ENCODE measurements around the gene DEFB112. TPM values are rescaled to one million over a fixed set of nuclear protein-coding genes. Genes with fewer than 3 reads are reported as not detected.

The DEFB112 gene, protein sequence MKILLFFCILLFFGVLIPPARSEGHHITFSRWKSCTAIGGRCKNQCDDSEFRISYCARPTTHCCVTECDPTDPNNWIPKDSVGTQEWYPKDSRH
- not detected for total RNA-seq

DNA sequence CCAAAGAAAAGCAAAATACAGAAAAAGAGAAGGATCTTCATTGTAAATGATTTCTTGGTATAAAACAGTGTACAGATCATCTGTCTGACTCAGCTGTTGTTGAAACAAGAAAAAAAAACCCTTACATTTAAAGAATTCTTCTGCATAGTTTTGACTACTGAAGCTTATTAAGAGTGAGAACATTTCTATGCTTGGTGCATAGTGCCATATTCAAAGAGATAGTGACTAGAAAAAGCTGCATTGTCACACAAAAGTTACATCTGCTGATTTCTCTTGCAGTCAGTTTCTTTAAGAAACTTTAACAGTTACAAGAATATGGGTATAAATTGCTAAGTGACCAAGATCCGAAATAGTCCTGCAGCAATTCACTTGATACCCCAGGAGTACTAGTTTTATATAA, at the start of gene DEFB112:
TSS of gene DEFB112 (minus strand) at position 101 of the 400 bp plus-strand sequence. CDS start at position 41, 60 bp downstream.
- DNase-seq: no peak
- Mint-ChIP-seq H3K4me1 (ENCODE audit: low read depth) (no peaks in the 10 kb centered on the region), H3K9me3 (peaks cover 0 to 2% of the 10 kb centered on the region in 2 donors), H3K4me3 (no peak within 1 kb of the TSS), H3K27ac (no peak within 1 kb of the TSS), H3K27me3 (ENCODE audit: low read depth) (no peaks in the 10 kb centered on the region), H3K36me3 (ENCODE audit: insufficient read depth in 2 of 2) (no peaks in the 10 kb centered on the region)
- no peak for ATAC-seq (replicated peaks in 1 of 2)

DNA sequence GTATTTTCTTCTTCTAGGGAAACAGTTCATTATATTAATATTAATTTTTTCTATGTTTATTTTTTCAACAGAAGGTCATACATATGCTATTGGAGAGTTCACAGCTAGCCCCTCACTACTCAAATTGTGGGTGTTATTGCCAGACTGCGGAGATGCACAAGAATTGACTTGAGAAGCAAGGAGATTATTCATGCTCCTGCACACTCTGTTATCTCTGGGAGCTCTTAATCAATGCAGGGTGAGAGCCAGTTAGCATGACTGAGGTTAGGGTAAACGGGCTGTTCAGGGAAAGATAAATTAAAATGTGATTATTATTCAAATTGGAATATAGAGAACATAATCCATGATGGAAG, 48.9 kb upstream of the DEFB112 start:
- no peaks in the 10 kb centered on the region for H3K4me1 Mint-ChIP-seq (ENCODE audit: low read depth)
- no peak for ATAC-seq (replicated peaks in 1 of 2)
- H3K36me3 Mint-ChIP-seq (ENCODE audit: insufficient read depth in 2 of 2): no peaks in the 10 kb centered on the region
- DNase-seq: no peak
- no peak overlapping the region for H3K4me3 Mint-ChIP-seq
- peaks cover 1 to 2% of the 10 kb centered on the region in 2 donors for H3K9me3 Mint-ChIP-seq
- H3K27me3 Mint-ChIP-seq (ENCODE audit: low read depth): no peaks in the 10 kb centered on the region
- H3K27ac Mint-ChIP-seq: no peak overlapping the region

DNA sequence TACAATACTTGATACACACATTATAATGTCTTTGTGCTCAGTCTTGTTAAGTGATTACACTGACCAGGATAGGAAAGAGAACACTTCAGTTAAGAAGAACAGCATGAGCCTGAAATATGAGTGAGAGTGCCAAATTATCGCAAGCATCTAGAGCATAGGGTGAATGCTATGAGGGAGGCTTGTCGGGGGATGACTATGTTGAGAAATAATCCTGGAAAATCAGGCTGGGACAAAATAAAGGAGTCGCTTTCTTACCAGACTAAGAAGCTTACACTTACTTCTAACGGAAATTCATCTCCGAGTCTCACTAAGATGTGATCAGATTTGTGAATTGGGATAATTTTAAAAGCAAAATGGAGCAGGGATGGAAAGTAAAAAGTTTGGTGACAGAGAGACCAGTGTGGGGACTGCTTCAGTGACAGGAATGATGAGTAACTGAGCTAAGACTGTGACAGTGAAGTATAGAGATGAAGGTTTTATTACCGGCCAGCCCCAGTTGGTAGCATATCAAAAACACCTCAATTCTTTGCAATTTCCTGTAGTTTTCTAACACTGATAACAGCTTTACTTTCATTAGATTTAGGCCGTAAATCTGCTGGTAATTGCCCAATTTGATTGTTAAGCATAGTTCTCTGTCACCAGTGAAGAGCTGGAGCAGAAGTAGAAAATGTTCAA, 48.4 kb upstream of the DEFB112 start:
- DNase-seq (no peak), ATAC-seq (replicated peaks in 1 of 2) (no peak)
- H3K36me3 Mint-ChIP-seq (ENCODE audit: insufficient read depth in 2 of 2): no peaks in the 10 kb centered on the region
- peaks cover 1 to 2% of the 10 kb centered on the region in 2 donors for H3K9me3 Mint-ChIP-seq
- H3K4me3 Mint-ChIP-seq: no peak overlapping the region
- no peaks in the 10 kb centered on the region for H3K27me3 Mint-ChIP-seq (ENCODE audit: low read depth)
- no peaks in the 10 kb centered on the region for H3K4me1 Mint-ChIP-seq (ENCODE audit: low read depth)
- no peak overlapping the region for H3K27ac Mint-ChIP-seq

DNA sequence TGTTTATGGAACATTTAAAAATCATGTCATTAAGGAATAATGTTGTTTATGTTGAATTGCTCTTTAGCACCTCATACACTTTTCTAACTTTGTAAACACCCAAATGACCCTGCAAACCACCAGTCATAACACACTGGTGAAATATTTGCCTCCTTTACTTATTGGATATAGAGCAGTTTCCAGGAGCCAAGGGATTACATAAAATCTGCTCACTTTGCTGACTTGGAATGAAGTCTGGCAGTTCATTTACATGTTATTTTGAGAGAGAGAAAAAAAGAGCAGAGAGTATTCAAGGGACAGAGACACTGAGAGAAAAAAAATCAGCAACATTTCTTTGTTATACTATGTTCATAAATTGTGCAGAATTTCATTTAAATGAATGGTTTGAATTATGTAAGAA, 46.6 kb upstream of the DEFB112 start:
- DNase-seq: no peak
- no peak for ATAC-seq (replicated peaks in 1 of 2)
- Mint-ChIP-seq H3K27me3 (ENCODE audit: low read depth) (no peaks in the 10 kb centered on the region), H3K27ac (no peak overlapping the region), H3K36me3 (ENCODE audit: insufficient read depth in 2 of 2) (no peaks in the 10 kb centered on the region), H3K4me1 (ENCODE audit: low read depth) (no peaks in the 10 kb centered on the region), H3K4me3 (no peak overlapping the region), H3K9me3 (peaks cover 0 to 2% of the 10 kb centered on the region in 2 donors)

DNA sequence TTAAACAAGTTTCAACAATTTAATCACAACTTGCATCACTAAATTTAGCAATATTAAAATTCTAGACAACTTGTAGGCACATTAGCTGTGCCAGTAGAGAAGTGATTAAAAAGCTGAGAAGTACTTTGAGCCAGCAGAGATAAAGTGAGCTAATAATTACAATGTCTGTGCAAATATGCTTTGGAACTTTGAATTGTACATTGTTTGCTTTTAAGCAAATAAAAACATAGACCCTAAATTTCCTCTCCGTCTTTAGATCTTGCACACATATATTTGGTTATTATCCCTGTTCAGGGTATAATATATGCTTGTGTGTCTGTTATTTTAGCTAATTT, 44.2 kb upstream of the DEFB112 start:
- ATAC-seq (replicated peaks in 1 of 2) (no peak), DNase-seq (no peak)
- Mint-ChIP-seq H3K27ac (no peak overlapping the region), H3K9me3 (peaks cover 0 to 5% of the 10 kb centered on the region in 2 donors), H3K4me1 (ENCODE audit: low read depth) (no peaks in the 10 kb centered on the region), H3K36me3 (ENCODE audit: insufficient read depth in 2 of 2) (no peaks in the 10 kb centered on the region), H3K27me3 (ENCODE audit: low read depth) (no peaks in the 10 kb centered on the region), H3K4me3 (no peak overlapping the region)

DNA sequence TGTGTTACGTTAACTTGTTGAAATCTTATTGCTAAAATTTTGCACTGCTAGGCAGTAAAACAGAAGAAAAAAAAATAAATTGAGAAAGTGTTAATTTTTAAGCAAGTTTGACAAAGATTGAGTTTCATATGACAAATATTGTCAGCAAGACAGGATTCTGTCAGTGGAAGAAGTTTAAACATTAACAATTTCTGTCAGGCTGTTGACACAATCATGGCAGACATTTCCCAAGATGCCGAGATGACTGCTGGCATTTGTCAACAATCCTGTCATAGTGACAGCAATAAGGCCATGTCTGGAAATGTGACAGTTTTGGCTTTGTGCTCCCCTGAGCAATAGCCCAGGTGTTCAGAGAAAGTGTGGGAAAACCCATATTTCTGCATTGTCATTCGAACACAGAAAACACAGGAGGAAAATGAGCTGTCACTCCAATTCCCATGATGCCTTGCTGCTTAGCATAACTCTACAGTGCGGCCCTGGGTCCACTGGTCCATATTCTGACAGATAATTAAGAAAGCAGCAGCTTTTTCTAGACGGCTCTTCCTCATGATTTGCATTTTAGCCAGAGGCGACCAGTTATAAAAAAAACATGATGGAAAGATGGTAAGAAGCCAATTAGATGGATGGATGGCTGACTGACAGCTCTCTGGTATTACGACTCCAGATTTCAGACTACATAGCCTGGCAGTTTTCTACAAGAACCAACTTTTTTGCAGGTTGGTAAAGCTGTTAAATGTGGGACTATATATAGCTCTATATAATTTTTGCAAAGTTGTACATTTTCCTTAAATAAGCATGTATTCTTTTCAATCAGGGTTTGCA, 43.6 kb upstream of the DEFB112 start:
- no peaks in the 10 kb centered on the region for H3K4me1 Mint-ChIP-seq (ENCODE audit: low read depth)
- no peak for ATAC-seq (replicated peaks in 1 of 2)
- no peak overlapping the region for H3K4me3 Mint-ChIP-seq
- H3K27ac Mint-ChIP-seq: no peak overlapping the region
- no peaks in the 10 kb centered on the region for H3K36me3 Mint-ChIP-seq (ENCODE audit: insufficient read depth in 2 of 2)
- no peak for DNase-seq
- no peaks in the 10 kb centered on the region for H3K27me3 Mint-ChIP-seq (ENCODE audit: low read depth)
- peaks cover 0 to 5% of the 10 kb centered on the region in 2 donors for H3K9me3 Mint-ChIP-seq

DNA sequence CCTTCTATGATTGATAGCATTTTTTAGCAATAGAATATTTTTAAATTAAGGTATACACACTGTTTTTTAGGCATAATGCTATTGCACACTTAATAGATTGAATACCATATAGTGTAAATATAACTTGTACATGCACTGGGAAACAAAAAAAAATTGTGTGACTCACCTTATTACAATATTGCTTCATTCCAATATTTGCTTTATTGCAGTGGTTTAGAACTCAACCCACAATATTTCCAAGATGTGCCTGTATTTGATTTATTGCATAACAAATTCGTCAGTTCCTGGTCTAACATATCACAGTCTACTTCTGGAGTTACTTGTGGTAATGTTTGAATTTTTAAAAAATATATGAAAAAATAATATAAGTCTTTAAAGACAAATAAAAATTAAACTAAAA, 41.9 kb upstream of the DEFB112 start:
- Mint-ChIP-seq H3K4me3 (no peak overlapping the region), H3K27ac (no peak overlapping the region), H3K4me1 (ENCODE audit: low read depth) (no peaks in the 10 kb centered on the region), H3K27me3 (ENCODE audit: low read depth) (no peaks in the 10 kb centered on the region), H3K9me3 (peaks cover 0 to 3% of the 10 kb centered on the region in 2 donors), H3K36me3 (ENCODE audit: insufficient read depth in 2 of 2) (no peaks in the 10 kb centered on the region)
- DNase-seq (no peak), ATAC-seq (replicated peaks in 1 of 2) (no peak)

DNA sequence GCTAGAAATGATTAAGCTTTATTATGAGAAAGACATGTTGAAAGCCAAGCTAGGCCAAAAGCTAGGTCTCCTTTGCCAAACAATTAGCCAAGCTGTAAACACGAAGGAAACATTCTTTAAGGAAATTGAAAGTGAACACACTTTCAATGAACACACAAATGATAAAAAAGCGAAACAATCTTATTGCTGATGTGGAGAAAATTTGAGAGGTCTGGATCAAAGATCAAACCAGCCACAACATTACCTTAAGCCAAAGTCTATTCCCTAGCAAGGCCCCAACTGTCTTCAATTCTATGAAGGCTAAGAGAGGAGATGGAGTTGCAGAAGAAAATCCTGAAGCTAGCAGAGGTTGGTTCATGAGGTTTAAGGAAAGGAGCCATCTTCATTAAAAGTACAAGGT, 40.2 kb upstream of the DEFB112 start:
- Mint-ChIP-seq H3K4me3 (no peak overlapping the region), H3K27ac (no peak overlapping the region), H3K36me3 (ENCODE audit: insufficient read depth in 2 of 2) (no peaks in the 10 kb centered on the region), H3K9me3 (peaks cover 0 to 3% of the 10 kb centered on the region in 2 donors), H3K4me1 (ENCODE audit: low read depth) (no peaks in the 10 kb centered on the region), H3K27me3 (ENCODE audit: low read depth) (no peaks in the 10 kb centered on the region)
- ATAC-seq (replicated peaks in 1 of 2): no peak
- no peak for DNase-seq

DNA sequence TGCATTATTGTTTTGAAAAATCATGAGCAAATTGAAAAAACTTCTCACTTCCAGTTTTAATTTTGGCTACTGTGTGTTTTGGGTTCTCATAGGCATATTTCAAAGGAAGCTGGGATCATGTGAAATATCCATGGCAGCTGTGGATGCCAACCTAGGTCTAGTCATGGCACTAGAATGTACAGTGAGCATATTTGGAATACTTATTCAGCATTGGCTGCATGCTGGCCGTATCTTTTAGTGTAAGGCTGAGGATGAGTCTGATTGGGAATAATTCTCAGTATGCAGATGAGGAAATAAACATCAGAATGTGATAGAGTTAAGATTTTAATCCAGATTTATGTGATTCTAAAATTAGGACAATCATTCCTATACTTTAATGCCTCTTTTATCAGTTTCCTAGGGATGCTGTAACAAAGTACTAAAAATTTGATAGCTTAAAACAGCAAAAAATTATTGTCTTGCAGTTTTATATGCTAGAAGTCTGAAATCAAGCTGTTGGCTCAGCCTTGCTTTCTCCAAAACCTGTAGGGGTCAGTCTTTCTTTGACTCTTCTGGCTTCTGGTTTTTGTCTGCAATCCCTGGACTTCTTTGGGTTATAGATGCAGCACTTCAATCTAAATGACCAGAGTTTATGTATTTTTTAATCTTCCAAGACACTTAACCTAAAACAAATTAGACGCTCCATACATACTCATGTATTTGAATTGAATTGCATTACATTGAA, 37.7 kb upstream of the DEFB112 start:
- H3K27me3 Mint-ChIP-seq (ENCODE audit: low read depth): no peaks in the 10 kb centered on the region
- H3K36me3 Mint-ChIP-seq (ENCODE audit: insufficient read depth in 2 of 2): no peaks in the 10 kb centered on the region
- no peaks in the 10 kb centered on the region for H3K4me1 Mint-ChIP-seq (ENCODE audit: low read depth)
- ATAC-seq (replicated peaks in 1 of 2) (no peak), DNase-seq (no peak)
- H3K9me3 Mint-ChIP-seq: peaks cover 0 to 3% of the 10 kb centered on the region in 2 donors
- H3K4me3 Mint-ChIP-seq: no peak overlapping the region
- H3K27ac Mint-ChIP-seq: no peak overlapping the region

DNA sequence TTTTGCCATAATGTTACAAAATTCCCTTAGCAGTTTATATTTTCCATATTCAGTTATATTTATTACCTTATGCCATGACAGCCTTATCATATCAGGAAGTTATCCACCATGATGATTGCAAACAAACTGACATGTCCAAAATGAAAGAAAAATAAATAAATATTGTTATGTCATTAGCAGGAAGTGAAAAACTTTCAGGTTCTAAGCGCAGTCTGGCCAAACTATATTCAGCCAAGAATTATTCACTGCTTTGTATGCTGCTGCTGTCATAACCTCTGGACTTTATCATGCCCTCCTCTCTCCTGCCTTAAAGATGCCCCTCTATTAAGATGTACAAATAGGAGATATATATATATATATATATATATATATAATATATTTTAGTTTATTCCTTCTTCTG, 27.7 kb upstream of the DEFB112 start:
- ATAC-seq (replicated peaks in 1 of 2): no peak
- Mint-ChIP-seq H3K9me3 (peaks cover 0 to 2% of the 10 kb centered on the region in 2 donors), H3K36me3 (ENCODE audit: insufficient read depth in 2 of 2) (no peaks in the 10 kb centered on the region), H3K27me3 (ENCODE audit: low read depth) (no peaks in the 10 kb centered on the region), H3K4me3 (no peak overlapping the region), H3K4me1 (ENCODE audit: low read depth) (no peaks in the 10 kb centered on the region), H3K27ac (no peak overlapping the region)
- DNase-seq: no peak

DNA sequence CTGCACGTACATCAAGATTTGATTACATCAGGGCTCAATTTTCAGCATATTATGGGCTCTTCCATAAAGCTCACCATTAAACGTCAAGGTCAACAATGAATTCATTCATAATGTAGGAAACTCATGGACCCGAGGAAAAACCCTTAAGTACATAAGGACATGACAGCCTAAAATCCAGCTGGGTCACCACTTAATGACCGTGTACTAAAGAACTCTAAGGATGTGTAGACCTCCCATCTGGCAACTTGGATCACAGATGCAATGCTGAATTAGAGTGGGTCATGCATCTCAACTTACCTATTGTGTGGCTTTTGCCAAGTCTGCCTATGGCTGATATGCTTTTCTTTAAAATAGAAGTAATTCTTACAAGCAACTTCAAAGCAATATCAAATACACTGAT, 26.7 kb upstream of the DEFB112 start:
- H3K4me3 Mint-ChIP-seq: no peak overlapping the region
- H3K9me3 Mint-ChIP-seq: peaks cover 2 to 5% of the 10 kb centered on the region in 2 donors
- ATAC-seq (replicated peaks in 1 of 2) (no peak), DNase-seq (no peak)
- H3K27ac Mint-ChIP-seq: no peak overlapping the region
- H3K4me1 Mint-ChIP-seq (ENCODE audit: low read depth): no peaks in the 10 kb centered on the region
- no peaks in the 10 kb centered on the region for H3K27me3 Mint-ChIP-seq (ENCODE audit: low read depth)
- H3K36me3 Mint-ChIP-seq (ENCODE audit: insufficient read depth in 2 of 2): no peaks in the 10 kb centered on the region

DNA sequence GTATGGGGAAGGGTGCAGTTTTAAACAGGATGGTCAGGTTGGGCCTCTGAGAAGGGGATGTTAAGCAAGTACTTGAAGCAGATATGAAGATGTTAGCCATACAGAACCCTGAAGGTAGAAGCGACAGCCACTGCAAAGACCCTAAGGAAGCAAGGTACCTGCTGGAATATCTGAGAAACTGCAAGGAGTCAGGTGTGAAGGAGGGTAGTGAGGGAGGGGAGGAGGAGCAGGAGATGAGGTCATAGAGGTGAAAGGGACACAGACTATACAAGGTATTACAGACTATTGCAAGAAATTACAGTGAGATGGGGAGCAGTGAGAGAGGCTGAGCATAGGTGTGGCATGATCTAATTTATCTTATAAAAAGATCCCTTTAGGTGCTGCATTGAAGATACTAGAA, 22.2 kb upstream of the DEFB112 start:
- Mint-ChIP-seq H3K4me3 (no peak overlapping the region), H3K9me3 (peaks cover 4 to 8% of the 10 kb centered on the region in 2 donors), H3K36me3 (ENCODE audit: insufficient read depth in 2 of 2) (no peaks in the 10 kb centered on the region), H3K27ac (no peak overlapping the region), H3K27me3 (ENCODE audit: low read depth) (no peaks in the 10 kb centered on the region), H3K4me1 (ENCODE audit: low read depth) (no peaks in the 10 kb centered on the region)
- DNase-seq (no peak), ATAC-seq (replicated peaks in 1 of 2) (no peak)

DNA sequence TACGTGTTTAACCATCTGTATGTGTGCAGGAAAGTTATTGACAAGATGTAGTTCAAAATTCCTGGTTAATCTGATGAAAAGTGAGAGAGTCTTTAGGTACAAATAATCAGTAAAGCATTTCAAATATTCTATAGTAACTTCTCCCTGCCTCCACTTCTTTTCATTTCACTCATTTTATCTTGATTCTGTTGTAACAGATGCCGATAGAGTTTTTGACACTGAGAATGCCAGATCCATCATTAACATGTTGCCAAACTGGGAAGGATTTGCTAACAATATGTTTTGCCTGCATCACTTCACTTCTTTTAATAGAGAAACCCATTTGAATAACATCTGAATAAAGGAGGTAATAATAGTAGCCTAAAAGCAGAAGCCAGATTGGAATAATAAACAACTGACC, 20.4 kb upstream of the DEFB112 start:
- Mint-ChIP-seq H3K4me3 (no peak overlapping the region), H3K27me3 (ENCODE audit: low read depth) (no peaks in the 10 kb centered on the region), H3K27ac (no peak overlapping the region), H3K36me3 (ENCODE audit: insufficient read depth in 2 of 2) (no peaks in the 10 kb centered on the region), H3K9me3 (peaks cover 2 to 8% of the 10 kb centered on the region in 2 donors), H3K4me1 (ENCODE audit: low read depth) (no peaks in the 10 kb centered on the region)
- no peak for DNase-seq
- ATAC-seq (replicated peaks in 1 of 2): no peak
